ENCODE results near the gene LHX4. TPM values are rescaled to one million over a fixed set of nuclear protein-coding genes. Genes with fewer than 3 reads are reported as not detected.

LHX4 gene
- total RNA-seq, 2 donors from 2014 or later, result 0.40 TPM; not detected in 1

DNA sequence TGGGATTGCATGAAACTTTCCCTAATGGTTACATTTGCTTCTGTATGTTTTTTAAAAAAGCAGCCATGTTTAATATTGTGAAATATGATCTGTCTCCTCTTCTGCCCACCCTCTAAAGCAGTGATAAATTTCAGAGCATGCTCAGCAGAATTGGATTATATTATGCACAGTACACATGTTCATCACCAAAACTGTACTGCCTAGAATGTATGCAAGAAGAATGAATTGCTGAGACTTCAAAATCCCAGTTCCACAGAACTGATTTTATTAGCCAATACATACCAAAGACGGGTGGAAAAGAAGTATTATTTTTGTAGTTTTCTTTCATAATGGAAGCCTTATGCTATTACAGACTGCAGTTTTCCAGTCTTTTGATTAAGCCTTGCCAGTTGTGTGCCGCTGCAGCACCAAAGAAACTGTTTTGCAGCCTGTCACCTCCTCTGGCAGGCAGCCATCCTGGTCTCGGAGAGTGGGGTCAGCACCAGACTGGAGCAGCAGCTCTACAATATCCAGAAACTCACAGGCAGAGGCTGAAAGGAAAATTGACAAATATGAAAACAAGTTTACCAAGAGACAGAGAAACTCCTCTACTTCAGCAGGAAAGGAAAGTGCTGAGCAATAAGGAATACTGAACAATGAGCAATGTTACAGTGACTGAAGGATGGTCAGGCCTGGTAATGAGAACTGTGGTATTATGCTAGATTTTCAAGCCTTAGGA is 58.1 kb downstream of the LHX4 start:
- Mint-ChIP-seq H3K27me3 (no peaks in the 10 kb centered on the region), H3K27ac (no peak overlapping the region), H3K9me3 (no peaks in the 10 kb centered on the region), H3K4me1 (peaks cover 15% of the 10 kb centered on the region), H3K4me3 (no peak overlapping the region), H3K36me3 (ENCODE audit: low read depth) (peaks cover 47% of the 10 kb centered on the region)
- ATAC-seq (replicated peaks), result no peak

DNA sequence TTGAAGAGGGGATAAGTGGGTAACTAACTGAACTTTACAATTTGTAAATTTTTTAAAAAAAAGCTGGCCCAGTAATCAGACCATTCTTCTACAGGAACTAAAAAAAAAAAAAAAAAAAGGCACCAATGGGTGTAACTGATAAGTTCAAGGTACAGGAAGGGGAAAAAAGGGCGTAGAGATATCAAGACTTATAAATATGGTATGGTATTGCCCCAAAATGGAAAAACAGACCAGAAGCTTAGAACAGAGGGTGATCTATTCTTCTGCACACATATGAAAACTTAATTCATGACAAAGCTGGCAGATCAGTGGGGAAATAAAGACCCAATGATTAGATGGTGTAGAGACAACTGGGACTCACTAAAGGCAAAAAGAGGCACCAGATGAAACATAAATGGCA is 58.9 kb downstream of the LHX4 start:
- Mint-ChIP-seq H3K4me1 (peaks cover 15% of the 10 kb centered on the region), H3K4me3 (no peak overlapping the region), H3K27ac (peak overlapping the region; percentile 1), H3K36me3 (ENCODE audit: low read depth) (peaks cover 39% of the 10 kb centered on the region), H3K27me3 (no peaks in the 10 kb centered on the region), H3K9me3 (no peaks in the 10 kb centered on the region)
- no peak for ATAC-seq (replicated peaks)

DNA sequence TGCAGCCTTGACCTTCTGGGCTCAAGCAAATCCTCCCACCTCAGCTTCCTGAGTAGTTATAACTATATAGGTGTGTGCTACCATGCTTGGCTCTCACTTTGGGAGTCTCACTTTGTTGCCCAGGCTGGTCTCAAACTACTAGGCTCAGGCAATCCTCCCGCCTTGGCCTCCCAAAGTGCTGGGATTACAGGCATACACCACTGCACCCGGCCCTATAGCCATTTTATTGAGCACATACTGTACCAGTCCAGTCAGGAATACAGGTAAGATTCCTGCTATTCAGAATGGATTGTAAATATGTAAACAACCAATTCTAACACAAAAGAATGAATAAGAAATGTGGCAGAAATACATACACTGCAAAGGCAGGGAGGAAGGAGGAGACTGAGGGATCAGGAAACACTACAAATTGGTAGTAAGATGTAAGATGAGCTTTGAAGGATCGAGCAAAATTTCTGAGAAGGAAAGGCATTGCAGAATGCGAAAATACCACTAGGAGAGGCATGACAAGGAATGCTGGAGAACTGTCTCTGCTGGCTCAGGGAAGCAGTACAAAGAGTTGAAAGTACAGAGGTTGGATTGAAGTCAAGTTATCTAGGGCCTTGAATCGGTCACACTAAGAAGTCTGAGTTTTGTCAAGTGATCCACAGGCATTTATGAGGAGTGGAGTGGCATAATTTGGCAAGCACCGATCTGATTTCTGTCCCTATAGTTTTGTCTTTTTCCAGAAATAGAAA is 60.4 kb downstream of the LHX4 start:
- Mint-ChIP-seq H3K9me3 (no peaks in the 10 kb centered on the region), H3K27me3 (no peaks in the 10 kb centered on the region), H3K4me1 (peaks cover 15% of the 10 kb centered on the region), H3K27ac (no peak overlapping the region), H3K4me3 (no peak overlapping the region), H3K36me3 (ENCODE audit: low read depth) (peaks cover 24% of the 10 kb centered on the region)
- ATAC-seq (replicated peaks), result no peak

DNA sequence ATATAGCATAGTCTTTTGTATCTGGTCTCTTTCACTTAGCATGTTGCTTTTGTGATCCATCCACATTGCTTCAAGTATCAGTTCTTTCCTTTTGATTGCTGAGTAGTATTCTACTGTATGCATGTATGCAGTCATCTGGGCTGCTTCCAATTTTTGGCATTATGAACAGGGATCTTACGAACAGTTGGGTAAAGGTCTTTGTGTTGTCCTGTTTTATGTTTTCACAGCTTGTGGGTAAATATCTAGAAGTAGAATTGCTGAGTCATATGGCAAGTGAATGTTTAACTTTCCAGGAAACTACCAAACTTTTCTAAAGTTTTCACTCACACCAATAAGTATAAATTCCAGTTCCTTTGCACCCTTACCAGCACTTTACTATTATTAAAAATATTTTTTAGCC is 60.9 kb downstream of the LHX4 start:
- Mint-ChIP-seq H3K36me3 (ENCODE audit: low read depth) (peaks cover 20% of the 10 kb centered on the region), H3K4me1 (peaks cover 19% of the 10 kb centered on the region), H3K27ac (no peak overlapping the region), H3K27me3 (no peaks in the 10 kb centered on the region), H3K4me3 (no peak overlapping the region), H3K9me3 (no peaks in the 10 kb centered on the region)
- ATAC-seq (replicated peaks), result peak; percentile 29

DNA sequence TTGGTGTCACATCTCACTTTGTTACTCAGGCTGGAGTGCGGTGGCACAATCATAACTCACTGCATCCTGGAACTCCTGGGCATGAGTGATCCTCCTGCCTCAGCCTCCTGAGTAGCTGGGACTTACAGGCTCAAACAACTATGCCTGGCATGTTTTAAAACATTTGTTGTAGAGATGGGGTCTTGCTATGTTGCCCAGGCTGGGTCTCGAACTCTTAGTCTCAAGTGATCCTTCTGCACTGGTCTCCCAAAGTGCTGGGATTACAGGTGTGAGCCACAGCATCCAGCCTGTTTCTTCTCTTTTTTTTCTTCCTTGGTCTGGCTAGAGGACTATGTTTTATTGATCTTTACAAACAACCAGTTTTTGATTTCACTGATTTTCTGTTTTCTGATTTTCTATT is 64.6 kb downstream of the LHX4 start:
- Mint-ChIP-seq H3K9me3 (no peaks in the 10 kb centered on the region), H3K27me3 (no peaks in the 10 kb centered on the region), H3K4me3 (no peak overlapping the region), H3K4me1 (peaks cover 19% of the 10 kb centered on the region), H3K27ac (no peak overlapping the region), H3K36me3 (ENCODE audit: low read depth) (no peaks in the 10 kb centered on the region)
- ATAC-seq (replicated peaks), result no peak

DNA sequence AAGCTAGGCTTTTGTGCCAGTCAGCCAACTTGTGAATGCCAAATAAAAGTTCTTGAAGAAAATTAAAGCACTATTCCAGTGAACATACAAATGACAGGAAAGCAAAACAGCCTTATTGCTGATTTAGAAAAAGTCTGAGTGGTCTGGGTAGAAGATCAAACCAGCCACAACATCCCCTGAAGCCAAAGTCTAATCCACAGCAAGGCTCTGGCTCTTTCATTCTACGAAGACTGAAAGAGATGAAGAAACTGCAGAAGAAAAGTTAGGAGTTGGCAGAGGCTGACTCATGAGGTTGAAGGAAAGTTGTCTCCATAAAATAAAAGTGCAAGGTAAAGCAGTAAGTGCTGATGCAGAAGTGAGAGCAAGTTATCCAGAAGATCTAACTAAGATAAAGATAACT is 65.9 kb downstream of the LHX4 start:
- Mint-ChIP-seq H3K36me3 (ENCODE audit: low read depth) (no peaks in the 10 kb centered on the region), H3K27ac (peak overlapping the region; percentile 61), H3K4me1 (peaks cover 16% of the 10 kb centered on the region), H3K27me3 (no peaks in the 10 kb centered on the region), H3K4me3 (no peak overlapping the region), H3K9me3 (no peaks in the 10 kb centered on the region)
- ATAC-seq (replicated peaks), result no peak

DNA sequence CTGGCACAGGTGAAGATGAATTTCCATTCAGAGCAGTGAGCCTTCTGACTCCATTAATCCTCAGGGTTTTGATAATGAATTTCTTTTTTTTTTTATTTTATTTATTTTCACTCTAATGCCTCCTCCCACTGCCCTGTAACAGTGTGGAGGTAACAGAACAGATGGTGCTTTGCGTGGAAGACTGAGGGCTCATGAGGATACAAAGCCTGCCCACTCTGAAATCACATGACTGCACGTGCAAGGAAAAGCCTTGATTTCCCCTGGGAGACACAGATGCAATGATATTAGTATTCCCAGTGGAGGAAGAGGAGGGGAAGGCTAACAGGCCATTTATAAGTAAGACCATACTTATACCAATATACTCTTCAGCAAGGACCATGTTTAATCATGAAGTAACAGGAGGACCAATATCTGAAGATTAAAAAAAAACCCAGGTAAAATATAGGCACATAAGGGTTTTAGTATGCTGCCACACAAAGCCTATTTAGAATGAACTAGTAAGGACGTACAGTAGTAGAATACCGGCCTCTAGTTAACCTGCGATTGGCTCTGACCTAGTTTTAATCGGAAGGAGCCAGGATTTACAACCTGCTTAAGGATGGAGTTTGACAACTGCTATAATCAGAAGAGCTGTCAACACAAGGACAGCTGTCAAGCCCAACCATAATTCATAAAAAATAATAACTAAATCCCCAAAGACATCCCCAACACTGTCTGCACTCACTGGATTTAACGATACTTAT is 69.6 kb downstream of the LHX4 start:
- no peak for ATAC-seq (replicated peaks)
- Mint-ChIP-seq H3K36me3 (ENCODE audit: low read depth) (no peaks in the 10 kb centered on the region), H3K4me1 (peaks cover 10% of the 10 kb centered on the region), H3K9me3 (no peaks in the 10 kb centered on the region), H3K27ac (no peak overlapping the region), H3K4me3 (no peak overlapping the region), H3K27me3 (no peaks in the 10 kb centered on the region)

DNA sequence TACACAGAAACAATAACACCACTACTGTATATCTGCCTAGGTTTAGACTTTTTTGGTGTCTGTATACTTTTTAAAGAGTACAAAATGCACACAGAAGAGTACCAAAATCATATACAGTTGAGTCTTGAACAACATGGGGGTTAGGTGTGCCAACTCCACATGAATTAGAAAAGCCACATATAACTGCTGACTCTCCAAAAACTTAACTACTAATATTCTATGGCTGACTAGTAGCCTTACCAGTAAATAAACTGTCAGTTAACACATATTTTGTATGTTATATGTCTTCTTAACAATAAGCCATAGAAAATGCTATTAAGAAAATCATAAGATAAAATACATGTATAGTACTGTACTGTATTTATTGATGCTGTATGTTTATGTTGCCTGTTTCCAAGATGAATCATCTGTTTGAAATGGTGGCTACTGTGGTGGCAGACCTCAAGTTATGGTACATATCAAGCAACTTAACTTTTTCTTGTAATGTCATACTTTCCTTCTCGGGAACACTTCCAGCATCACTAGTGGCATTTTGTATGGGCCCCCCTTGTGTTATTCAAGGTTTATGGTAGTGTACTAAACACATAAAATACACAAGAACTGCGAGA is 71.2 kb downstream of the LHX4 start:
- H3K9me3 Mint-ChIP-seq, result no peaks in the 10 kb centered on the region
- no peaks in the 10 kb centered on the region for H3K27me3 Mint-ChIP-seq
- no peak overlapping the region for H3K4me3 Mint-ChIP-seq
- ATAC-seq (replicated peaks), result peak; percentile 23
- no peaks in the 10 kb centered on the region for H3K36me3 Mint-ChIP-seq (ENCODE audit: low read depth)
- H3K4me1 Mint-ChIP-seq, result peaks cover 5% of the 10 kb centered on the region
- no peak overlapping the region for H3K27ac Mint-ChIP-seq

DNA sequence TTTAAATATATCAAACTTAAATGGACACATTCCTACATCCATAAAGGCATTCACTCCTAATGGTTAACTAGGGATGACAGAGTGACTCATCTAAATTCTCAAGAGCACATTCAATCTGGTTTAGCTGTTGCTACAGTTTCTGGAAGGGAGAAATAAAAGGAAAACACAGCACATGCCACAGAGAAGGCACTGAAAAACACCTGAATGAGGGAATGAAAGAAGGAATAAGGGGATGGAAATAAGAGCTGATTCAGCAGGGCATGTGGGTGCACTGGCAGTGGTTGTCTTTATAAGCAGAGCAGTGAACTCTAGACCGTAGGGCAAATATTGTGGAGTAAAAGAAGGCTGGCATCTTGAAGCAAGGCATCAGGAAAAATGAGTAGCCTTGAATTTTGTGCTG is 79.3 kb downstream of the LHX4 start:
- H3K27ac Mint-ChIP-seq, result no peak overlapping the region
- H3K36me3 Mint-ChIP-seq (ENCODE audit: low read depth), result peaks cover 50% of the 10 kb centered on the region
- no peaks in the 10 kb centered on the region for H3K4me1 Mint-ChIP-seq
- no peaks in the 10 kb centered on the region for H3K27me3 Mint-ChIP-seq
- no peak for ATAC-seq (replicated peaks)
- peaks cover 11% of the 10 kb centered on the region for H3K9me3 Mint-ChIP-seq
- H3K4me3 Mint-ChIP-seq, result no peak overlapping the region

DNA sequence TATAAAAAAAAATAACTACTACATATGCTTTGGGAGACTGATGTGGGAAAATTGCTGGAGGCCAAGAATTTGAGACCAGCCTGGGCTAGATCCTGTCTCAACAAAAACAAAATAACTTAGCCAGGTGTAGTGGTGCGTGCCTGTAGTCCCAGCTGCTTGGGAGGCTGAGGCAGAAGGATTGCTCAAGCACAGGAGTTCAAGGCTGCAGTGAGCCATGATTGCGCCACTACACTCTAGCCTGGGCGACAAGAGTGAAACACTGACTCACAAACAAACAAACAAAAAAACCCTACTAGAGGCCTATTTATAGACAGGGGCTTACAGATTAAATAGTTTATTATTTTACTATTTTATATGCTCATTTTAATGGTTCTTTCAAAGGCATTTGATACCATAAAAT is 80.0 kb downstream of the LHX4 start:
- no peak for ATAC-seq (replicated peaks)
- Mint-ChIP-seq H3K36me3 (ENCODE audit: low read depth) (peaks cover 50% of the 10 kb centered on the region), H3K4me3 (no peak overlapping the region), H3K27me3 (no peaks in the 10 kb centered on the region), H3K9me3 (peaks cover 11% of the 10 kb centered on the region), H3K4me1 (no peaks in the 10 kb centered on the region), H3K27ac (no peak overlapping the region)

DNA sequence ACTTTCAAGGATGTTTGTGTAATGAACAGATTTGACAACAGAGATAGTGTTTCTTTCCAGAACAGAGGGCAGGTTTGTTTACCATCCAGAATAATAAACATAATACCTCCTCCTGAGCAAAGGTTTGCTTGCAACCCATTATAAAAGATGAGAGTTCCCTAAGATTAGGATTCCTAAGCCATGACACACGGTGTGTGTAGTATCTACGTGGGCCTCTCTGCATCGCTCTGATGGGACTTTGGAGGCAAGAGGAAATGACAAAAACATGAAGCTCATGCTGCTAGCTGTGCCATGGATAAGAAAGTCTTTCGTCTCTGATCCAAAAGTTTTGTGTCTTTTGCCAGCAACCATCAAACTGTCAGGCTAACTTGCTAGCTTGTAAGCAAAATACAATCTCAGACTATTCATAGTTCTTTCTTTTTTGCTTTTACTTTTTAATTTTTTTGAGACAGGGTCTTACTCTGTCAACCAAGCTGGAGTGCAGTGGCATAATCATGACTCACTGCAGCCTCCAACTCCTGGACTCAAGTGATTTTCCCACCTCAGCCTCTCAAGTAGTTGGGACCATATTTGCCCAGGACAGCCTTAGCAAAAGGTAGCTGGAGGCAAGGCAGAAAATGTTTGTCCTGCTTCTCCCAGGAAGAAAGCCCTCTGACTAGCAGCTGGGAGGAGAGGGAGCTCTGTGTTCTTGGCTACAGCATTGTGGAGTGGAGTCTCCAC is 81.1 kb downstream of the LHX4 start:
- no peak overlapping the region for H3K27ac Mint-ChIP-seq
- H3K9me3 Mint-ChIP-seq, result peaks cover 11% of the 10 kb centered on the region
- ATAC-seq (replicated peaks), result no peak
- H3K4me1 Mint-ChIP-seq, result no peaks in the 10 kb centered on the region
- no peak overlapping the region for H3K4me3 Mint-ChIP-seq
- peaks cover 50% of the 10 kb centered on the region for H3K36me3 Mint-ChIP-seq (ENCODE audit: low read depth)
- no peaks in the 10 kb centered on the region for H3K27me3 Mint-ChIP-seq

DNA sequence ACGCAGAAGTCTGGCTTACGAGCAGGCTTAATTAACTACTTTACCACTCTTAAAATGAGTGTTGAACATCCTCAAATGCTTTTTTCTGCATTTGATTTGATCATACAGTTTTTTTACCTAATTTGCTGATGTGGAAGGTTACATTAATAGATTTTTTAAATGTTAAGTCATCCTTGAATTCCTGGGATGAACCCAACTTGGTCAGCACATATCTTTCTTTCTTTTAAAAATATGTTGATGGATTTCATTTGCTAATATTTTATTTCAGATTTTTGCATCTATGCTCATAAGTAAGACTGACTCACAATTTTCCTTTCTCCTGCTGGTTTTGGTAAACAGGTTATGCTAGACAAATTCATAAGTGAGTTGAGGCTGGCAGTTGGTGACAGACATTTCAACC is 82.9 kb downstream of the LHX4 start:
- no peaks in the 10 kb centered on the region for H3K27me3 Mint-ChIP-seq
- H3K27ac Mint-ChIP-seq, result no peak overlapping the region
- peaks cover 7% of the 10 kb centered on the region for H3K4me1 Mint-ChIP-seq
- peaks cover 4% of the 10 kb centered on the region for H3K9me3 Mint-ChIP-seq
- peaks cover 45% of the 10 kb centered on the region for H3K36me3 Mint-ChIP-seq (ENCODE audit: low read depth)
- ATAC-seq (replicated peaks), result no peak
- H3K4me3 Mint-ChIP-seq, result no peak overlapping the region

DNA sequence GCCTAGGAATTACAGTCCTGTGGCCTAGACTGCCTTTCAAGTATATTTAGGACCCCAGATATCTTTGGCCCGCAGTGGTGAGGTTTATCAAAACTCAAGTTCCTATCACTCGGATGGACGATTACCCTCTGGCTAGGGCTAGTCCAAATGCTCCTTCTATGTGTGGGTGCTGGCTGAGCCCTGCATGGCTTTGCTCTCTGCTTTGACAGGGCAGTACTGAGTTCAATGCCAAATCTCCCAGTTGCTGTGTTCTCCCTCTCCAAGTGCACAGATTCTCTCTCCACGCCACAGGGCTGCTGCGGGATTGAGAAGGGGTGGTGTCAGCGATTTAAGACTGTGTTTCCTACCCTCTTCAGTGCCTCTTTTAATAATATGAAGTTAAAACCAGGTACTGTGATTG is 97.0 kb downstream of the LHX4 start:
- H3K36me3 Mint-ChIP-seq (ENCODE audit: low read depth), result no peaks in the 10 kb centered on the region
- H3K27ac Mint-ChIP-seq, result no peak overlapping the region
- no peak overlapping the region for H3K4me3 Mint-ChIP-seq
- no peaks in the 10 kb centered on the region for H3K27me3 Mint-ChIP-seq
- ATAC-seq (replicated peaks), result no peak
- H3K4me1 Mint-ChIP-seq, result no peaks in the 10 kb centered on the region
- peaks cover 3% of the 10 kb centered on the region for H3K9me3 Mint-ChIP-seq
